Ishikawa (cell line): ENCODE data around the gene NAA40.

ENCODE experiments used
- CEBPB ChIP-seq: IDR thresholded peaks from 2 replicates; pipeline ENCODE4 v1.6.1; 2012
- CREB1 ChIP-seq: IDR thresholded peaks from 2 replicates; pipeline ENCODE4 v1.6.1; 2012; ENCODE audit warnings: low read depth
- EGR1 ChIP-seq: IDR thresholded peaks from 2 replicates; pipeline ENCODE4 v1.6.1; 2012
- EP300 ChIP-seq: IDR thresholded peaks from 2 replicates; pipeline ENCODE4 v1.6.1; 2012; ENCODE audit warnings: borderline replicate concordance
- FOXM1 ChIP-seq: IDR thresholded peaks from 2 replicates; pipeline ENCODE4 v1.6.1; 2012; ENCODE audit warnings: low read depth, borderline replicate concordance
- MAX ChIP-seq: IDR thresholded peaks from 2 replicates; pipeline ENCODE4 v1.6.1; 2012
- NFIC ChIP-seq: IDR thresholded peaks from 2 replicates; pipeline ENCODE4 v1.6.1; 2012
- RAD21 ChIP-seq: IDR thresholded peaks from 2 replicates; pipeline ENCODE4 v1.6.1; 2012; ENCODE audit warnings: low read depth
- REST ChIP-seq: IDR thresholded peaks from 2 replicates; pipeline ENCODE4 v1.6.1; 2012; ENCODE audit warnings: low read depth, mild to moderate bottlenecking
- TAF1 ChIP-seq: IDR thresholded peaks from 2 replicates; pipeline ENCODE4 v1.6.1; 2012; ENCODE audit warnings: low read depth, mild to moderate bottlenecking
- TCF12 ChIP-seq: IDR thresholded peaks from 2 replicates; pipeline ENCODE4 v1.6.1; 2012; ENCODE audit warnings: low read depth
- TEAD4 ChIP-seq: IDR thresholded peaks from 2 replicates; pipeline ENCODE4 v1.6.1; 2012
- USF1 ChIP-seq: IDR thresholded peaks from 2 replicates; pipeline ENCODE4 v1.6.1; 2012
- YY1 ChIP-seq: IDR thresholded peaks from 2 replicates; pipeline ENCODE4 v1.6.1; 2012; ENCODE audit warnings: low read depth
- ZBTB7A ChIP-seq: IDR thresholded peaks from 2 replicates; pipeline ENCODE4 v1.6.1; 2012; ENCODE audit warnings: low read depth

The NAA40 gene

GRCh38 chr11:63918507-63919191, 20.2 kb upstream of the NAA40 start:
- TF ChIP-seq USF1 (no peak), RAD21 (no peak), YY1 (no peak), MAX (no peak), EP300 (no peak), EGR1 (no peak), CREB1 (no peak), ZBTB7A (no peak), TAF1 (no peak), FOXM1 (no peak), NFIC (no peak), CEBPB (no peak), TCF12 (no peak)

- TF ChIP-seq CREB1 = no peak
- TF ChIP-seq YY1 = no peak
- no peak for TF ChIP-seq TCF12
- no peak for TF ChIP-seq TEAD4
- TF ChIP-seq NFIC = no peak
- TF ChIP-seq EP300 = no peak
- TF ChIP-seq MAX = no peak
- TF ChIP-seq CEBPB = no peak
- TF ChIP-seq ZBTB7A = peak; percentile 9; the same call in 1 of the 2 replicates
- TF ChIP-seq USF1 = peak; percentile 35; the same call in 1 of the 2 replicates
- TF ChIP-seq EGR1 = no peak
- TF ChIP-seq RAD21 = no peak
- TF ChIP-seq FOXM1 = no peak
- TF ChIP-seq REST = no peak
- no peak for TF ChIP-seq TAF1
Observed at GRCh38 chr11:63919267-63920125, 19.3 kb upstream of the NAA40 start.

- no peak for TF ChIP-seq RAD21
- no peak for TF ChIP-seq CREB1
- no peak for TF ChIP-seq FOXM1
- no peak for TF ChIP-seq TCF12
- TF ChIP-seq EGR1 = no peak
- no peak for TF ChIP-seq NFIC
- TF ChIP-seq TEAD4 = no peak
- TF ChIP-seq USF1 = no peak
- no peak for TF ChIP-seq TAF1
- no peak for TF ChIP-seq REST
- TF ChIP-seq YY1 = no peak
- TF ChIP-seq ZBTB7A = no peak
- TF ChIP-seq CEBPB = no peak
- TF ChIP-seq EP300 = no peak
- TF ChIP-seq MAX = no peak
Observed at GRCh38 chr11:63920126-63920938, 18.5 kb upstream of the NAA40 start.
